Uterus (tissue), 4 donors: ENCODE data around the gene AQP3. TPM values are rescaled to one million over a fixed set of nuclear protein-coding genes. Genes with fewer than 3 reads are reported as not detected.

Experiments
- DNase-seq, 2 donors: peaks; one replicate each; pipeline ENCODE4 v3.0.0-alpha.2; 2019 to 2020
- H3K27ac ChIP-seq, 2 donors: fragments of 200-600 bp; sonication (generic); 1 replicate in 1 of 2; 2 replicates in 1 of 2; pipeline ENCODE4 v1.5.1; 2016 to 2018
- H3K27me3 ChIP-seq, 2 donors: fragments of 200-600 bp; sonication (generic); one replicate each; pipeline ENCODE4 v1.5.1; 2018 to 2019; ENCODE audit warnings: control low read depth in 1 of 2
- H3K36me3 ChIP-seq, 2 donors: fragments of 200-600 bp; sonication (generic); one replicate each; pipeline ENCODE4 v1.5.1; 2019; ENCODE audit warnings: control low read depth in 1 of 2
- H3K4me1 ChIP-seq, 2 donors: fragments of 200-600 bp; sonication (generic); one replicate each; pipeline ENCODE4 v1.5.1; 2018 to 2019; ENCODE audit warnings: control low read depth in 1 of 2
- H3K4me3 ChIP-seq, 2 donors: fragments of 200-600 bp; sonication (generic); 1 replicate in 1 of 2; 2 replicates in 1 of 2; pipeline ENCODE4 v1.5.1; 2018 to 2019; ENCODE audit warnings: mild to moderate bottlenecking in 1 of 2
- H3K9me3 ChIP-seq, 2 donors: fragments of 200-600 bp; sonication (generic); one replicate each; pipeline ENCODE4 v1.5.1; 2019; ENCODE audit warnings: control low read depth in 1 of 2
- POLR2A ChIP-seq, 2 donors: fragments of 450-650 bp; IDR thresholded peaks; one replicate each; pipeline ENCODE4 v1.6.1; 2016; ENCODE audit warnings: antibody characterized with exemption in 2 of 2, mild to moderate bottlenecking in 1 of 2, moderate library complexity in 1 of 2
- intact Hi-C: fragments of 100-400 bp; cut with DNase I; formaldehyde crosslinking; loops from one replicate; pipeline ENCODE4 v1.15.1; 2023; ENCODE audit warnings: low total_unique reads
- total RNA-seq, 4 donors: library from RNA; depleted of rRNA in 3 of 4; stranded (reverse); fragments of >200 nt in 3 of 4; gene quantifications; one replicate each; pipeline versions ENCODE4 v1.1.0 to v1.2.4, GENCODE V29; 2014 to 2023
- TF ChIP-seq, protein P1 (sequence below), 4 experiments: fragments of 200-600 bp in 2 of 4; fragments of 450-650 bp in 2 of 4; sonication (generic) in 2 of 4; IDR thresholded peaks; one replicate each; pipeline ENCODE4 v1.5.1; 2016 to 2019; ENCODE audit warnings: antibody characterized with exemption in 4 of 4, mild to moderate bottlenecking in 2 of 4, moderate library complexity in 1 of 4
- donor health status: DM: yes; HTN: yes; CAD: no.

AQP3 gene
- total RNA-seq, 4 donors from 2014 or later: 2.8 to 14.4 (median 5.8) TPM; not detected in 1

DNA sequence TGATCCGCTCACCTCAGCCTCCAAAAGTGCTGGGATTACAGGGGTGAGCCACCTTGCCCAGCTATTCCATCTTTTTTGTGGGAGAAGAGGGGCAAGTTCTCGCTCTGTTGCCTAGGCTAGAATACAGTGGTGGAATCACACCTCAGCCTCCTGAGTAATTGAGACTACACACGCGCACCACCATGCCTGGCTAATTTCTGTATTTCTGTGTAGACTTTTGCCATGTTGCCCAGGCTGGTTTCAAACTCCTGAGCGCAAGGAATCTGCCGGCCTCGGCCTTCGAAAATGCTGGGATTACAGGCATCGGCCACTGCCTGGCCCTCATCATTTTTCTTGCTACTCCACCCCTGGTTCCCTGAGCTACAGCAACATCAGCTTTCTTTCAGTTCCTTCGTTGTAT, 29.1 kb upstream of the AQP3 start:
- no peaks in the 10 kb centered on the region for H3K36me3 ChIP-seq
- no peaks in the 10 kb centered on the region for H3K27me3 ChIP-seq
- no peaks in the 10 kb centered on the region for H3K9me3 ChIP-seq
- H3K27ac ChIP-seq: no peak overlapping the region
- H3K4me3 ChIP-seq: no peak overlapping the region
- intact Hi-C loops: no loop called here
- H3K4me1 ChIP-seq: no peaks in the 10 kb centered on the region
- no peak for DNase-seq
- TF ChIP-seq POLR2A (IDR thresholded peaks at IDR 0.05): no peak
- TF ChIP-seq, protein P1, sequence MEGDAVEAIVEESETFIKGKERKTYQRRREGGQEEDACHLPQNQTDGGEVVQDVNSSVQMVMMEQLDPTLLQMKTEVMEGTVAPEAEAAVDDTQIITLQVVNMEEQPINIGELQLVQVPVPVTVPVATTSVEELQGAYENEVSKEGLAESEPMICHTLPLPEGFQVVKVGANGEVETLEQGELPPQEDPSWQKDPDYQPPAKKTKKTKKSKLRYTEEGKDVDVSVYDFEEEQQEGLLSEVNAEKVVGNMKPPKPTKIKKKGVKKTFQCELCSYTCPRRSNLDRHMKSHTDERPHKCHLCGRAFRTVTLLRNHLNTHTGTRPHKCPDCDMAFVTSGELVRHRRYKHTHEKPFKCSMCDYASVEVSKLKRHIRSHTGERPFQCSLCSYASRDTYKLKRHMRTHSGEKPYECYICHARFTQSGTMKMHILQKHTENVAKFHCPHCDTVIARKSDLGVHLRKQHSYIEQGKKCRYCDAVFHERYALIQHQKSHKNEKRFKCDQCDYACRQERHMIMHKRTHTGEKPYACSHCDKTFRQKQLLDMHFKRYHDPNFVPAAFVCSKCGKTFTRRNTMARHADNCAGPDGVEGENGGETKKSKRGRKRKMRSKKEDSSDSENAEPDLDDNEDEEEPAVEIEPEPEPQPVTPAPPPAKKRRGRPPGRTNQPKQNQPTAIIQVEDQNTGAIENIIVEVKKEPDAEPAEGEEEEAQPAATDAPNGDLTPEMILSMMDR (IDR thresholded peaks at IDR 0.05): no peak

DNA sequence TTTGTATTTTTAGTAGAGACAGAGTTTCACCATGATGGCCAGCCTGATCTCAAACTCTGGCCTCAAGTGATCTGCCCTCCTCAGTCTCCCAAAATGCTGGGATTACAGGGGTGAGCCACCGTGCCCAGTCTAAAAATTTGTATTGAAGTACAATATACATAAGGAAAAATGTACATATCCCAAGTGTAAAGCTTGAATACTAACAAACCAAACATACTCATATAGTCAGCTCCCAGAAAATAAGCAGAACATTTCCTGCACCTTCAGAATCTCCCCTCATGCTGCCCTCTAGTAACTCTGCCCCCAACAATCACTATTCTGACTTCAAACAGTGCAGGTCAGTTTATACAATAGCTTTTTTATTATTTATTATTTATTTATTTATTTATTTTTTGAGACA, 28.0 kb upstream of the AQP3 start:
- no peak overlapping the region for H3K4me3 ChIP-seq
- H3K36me3 ChIP-seq: no peaks in the 10 kb centered on the region
- TF ChIP-seq, protein P1 (IDR thresholded peaks at IDR 0.05): no peak
- no peak for TF ChIP-seq POLR2A (IDR thresholded peaks at IDR 0.05)
- DNase-seq: no peak
- no peaks in the 10 kb centered on the region for H3K9me3 ChIP-seq
- H3K27ac ChIP-seq: no peak overlapping the region
- no peaks in the 10 kb centered on the region for H3K4me1 ChIP-seq
- intact Hi-C loops: no loop called here
- H3K27me3 ChIP-seq: no peaks in the 10 kb centered on the region

DNA sequence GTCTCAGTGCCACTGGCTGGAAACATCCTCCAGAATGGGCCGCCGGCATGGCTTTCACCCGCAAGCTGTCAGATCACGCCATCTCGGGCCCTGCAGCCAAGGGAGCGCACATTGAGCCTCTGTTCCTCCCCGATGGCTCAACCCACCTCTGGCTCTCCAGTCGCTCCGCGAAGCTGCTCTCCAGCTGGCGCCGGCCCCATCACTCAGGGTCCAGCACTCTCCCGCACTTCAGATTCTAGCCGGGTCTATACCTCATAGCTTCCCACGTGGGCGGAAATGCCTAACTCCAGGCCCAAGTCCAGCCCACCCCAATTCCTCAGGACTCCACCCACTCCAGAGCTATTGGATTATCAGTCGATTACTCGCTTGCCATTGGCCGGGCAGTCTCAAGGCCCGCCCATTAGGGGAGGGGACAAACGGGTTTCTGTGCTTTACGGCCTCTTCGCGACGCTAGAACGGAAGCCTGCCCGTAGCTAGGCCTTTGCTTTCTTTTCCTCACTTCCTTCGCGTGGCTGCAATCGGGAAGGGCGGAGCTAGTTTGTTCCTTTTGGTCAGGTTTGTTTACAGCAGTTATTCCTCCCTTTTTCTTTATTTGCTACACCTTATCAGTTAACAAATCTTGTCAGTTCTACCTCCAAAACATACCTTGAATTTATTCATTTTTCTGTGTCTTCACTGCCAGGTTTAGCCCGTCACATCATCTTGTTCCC, 26.4 kb upstream of the AQP3 start, which contains the start of gene NOL6:
Gene NOL6 (minus strand): TSS at position 282 of the 710 bp plus-strand sequence. CDS start 82 bp downstream, at position 200.
- Histone ChIP-seq H3K36me3 (no peaks in the 10 kb centered on the region), H3K27me3 (no peaks in the 10 kb centered on the region), H3K27ac (peak within 1 kb of the TSS; percentile 78 to 82), H3K9me3 (no peaks in the 10 kb centered on the region), H3K4me3 (peak within 1 kb of the TSS; percentile 77 to 95), H3K4me1 (no peaks in the 10 kb centered on the region)
- intact Hi-C loops: no loop called here
- TF ChIP-seq POLR2A (IDR thresholded peaks at IDR 0.05): peak in 1 of 2 donors; percentile 62
- TF ChIP-seq, protein P1 (IDR thresholded peaks at IDR 0.05): peak in 1 of 4 experiments; percentile 20
- peak; percentile 99 for DNase-seq

DNA sequence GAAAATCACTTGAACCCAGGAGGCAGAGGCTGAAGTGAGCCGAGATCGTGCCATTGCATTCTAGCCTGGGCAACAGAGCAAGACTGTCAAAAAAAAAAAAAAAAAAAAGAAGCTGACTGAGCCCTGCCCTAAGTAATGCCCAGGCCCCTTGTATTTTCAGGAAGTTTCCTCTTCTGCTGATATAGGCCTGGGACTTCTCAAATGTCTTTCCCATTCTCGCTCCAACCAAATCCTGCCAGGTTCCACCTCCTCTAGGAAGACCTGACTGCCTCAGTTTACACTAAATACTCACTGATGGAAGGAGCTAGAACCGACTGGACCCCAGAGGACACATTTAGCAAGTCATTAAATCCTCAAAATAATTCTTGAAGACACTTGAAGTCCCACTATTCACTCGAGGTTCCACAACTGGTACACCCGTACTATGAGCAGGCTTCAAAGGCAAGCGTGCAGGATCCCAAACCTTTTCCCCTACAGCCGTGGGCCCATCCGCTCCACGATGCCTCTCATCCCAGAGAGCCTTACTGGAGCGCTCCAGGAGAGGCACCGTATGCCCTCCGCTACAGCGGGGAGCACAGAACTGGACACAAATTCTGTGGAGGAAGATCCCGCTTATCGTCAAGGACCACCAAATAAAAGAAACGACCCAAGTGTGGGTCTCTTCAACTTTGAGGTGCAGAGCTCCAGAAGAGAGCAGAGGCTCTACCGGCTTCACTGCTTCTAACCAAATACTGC, 25.7 kb upstream of the AQP3 start:
- H3K4me3 ChIP-seq: peak overlapping the region; percentile 77 to 95
- H3K27me3 ChIP-seq: no peaks in the 10 kb centered on the region
- intact Hi-C loops: no loop called here
- no peaks in the 10 kb centered on the region for H3K9me3 ChIP-seq
- TF ChIP-seq, protein P1 (IDR thresholded peaks at IDR 0.05): no peak
- TF ChIP-seq POLR2A (IDR thresholded peaks at IDR 0.05): no peak
- H3K36me3 ChIP-seq: no peaks in the 10 kb centered on the region
- no peaks in the 10 kb centered on the region for H3K4me1 ChIP-seq
- peak overlapping the region; percentile 36 to 58 for H3K27ac ChIP-seq
- DNase-seq: no peak
